Colonic mucosa (tissue), 4 donors: ENCODE measurements around the gene CRKL. TPM values are rescaled to one million over a fixed set of nuclear protein-coding genes. Genes with fewer than 3 reads are reported as not detected.

Source experiments
- DNase-seq: peaks from one replicate; pipeline ENCODE4 v3.0.0-alpha.2; 2020
- H3K27ac ChIP-seq: fragments of 200-600 bp; one replicate; pipeline ENCODE4 v1.8.0; 2021
- H3K27me3 ChIP-seq: fragments of 200-600 bp; one replicate; pipeline ENCODE4 v1.8.0; 2021
- H3K36me3 ChIP-seq: fragments of 200-600 bp; one replicate; pipeline ENCODE4 v1.8.0; 2021
- H3K4me1 ChIP-seq: fragments of 200-600 bp; one replicate; pipeline ENCODE4 v1.8.0; 2021; ENCODE audit warnings: mild to moderate bottlenecking
- H3K4me3 ChIP-seq: fragments of 200-600 bp; one replicate; pipeline ENCODE4 v1.8.0; 2021
- H3K9ac ChIP-seq, 2 donors: one replicate each; pipeline ENCODE4 v1.7.0; 2013; ENCODE audit warnings: control low read depth in 2 of 2, low read depth in 2 of 2, low read length in 2 of 2
- H3K9me3 ChIP-seq: fragments of 200-600 bp; one replicate; pipeline ENCODE4 v1.8.0; 2021
- CTCF ChIP-seq: fragments of 200-600 bp; IDR thresholded peaks from one replicate; pipeline ENCODE4 v1.8.0; 2022; ENCODE audit warnings: antibody characterized with exemption, mild to moderate bottlenecking
- intact Hi-C: fragments of 100-400 bp; cut with DNase I; formaldehyde crosslinking; loops from one replicate; pipeline ENCODE4 v1.14.1; 2022
- total RNA-seq, 2 donors: library from RNA; stranded (reverse); fragmentation: NEBNext Ultra II Directional in 1 of 2; extraction: Animal tissue kit (Norgen Biotek cat#: 25700) in 1 of 2; gene quantifications; one replicate each; pipeline ENCODE4 v1.2.1, GENCODE V29; 2021
- donor health status: healthy.
- donor health status: DM: no; HTN: no; CAD: no.
- donor health status: DM: no; HTN: no; CAD: no.

Gene CRKL
- total RNA-seq, 2 donors from 2014 or later, result 63.6 to 82.5 TPM

GRCh38 chr22:20953668-20954500 lies 36.7 kb downstream of the CRKL start:
- no peaks in the 10 kb centered on the region for H3K36me3 ChIP-seq
- TF ChIP-seq CTCF, result no peak
- intact Hi-C loops, result loop anchor here (5.0 kb wide), 1 partner anchor 37 kb away; the partner anchor contains the start of gene CRKL
- peaks cover 17% of the 10 kb centered on the region for H3K4me1 ChIP-seq
- H3K9me3 ChIP-seq, result no peaks in the 10 kb centered on the region
- DNase-seq, result no peak
- H3K9ac ChIP-seq, result peak overlapping the region in 1 of 2 donors; percentile 73
- no peak overlapping the region for H3K4me3 ChIP-seq
- H3K27me3 ChIP-seq, result no peaks in the 10 kb centered on the region
- H3K27ac ChIP-seq, result peak overlapping the region; percentile 78

- Histone ChIP-seq H3K9me3 (no peaks in the 10 kb centered on the region), H3K27ac (peak overlapping the region; percentile 88), H3K4me1 (peaks cover 18% of the 10 kb centered on the region), H3K9ac (peak overlapping the region in 1 of 2 donors; percentile 89), H3K36me3 (no peaks in the 10 kb centered on the region), H3K27me3 (no peaks in the 10 kb centered on the region), H3K4me3 (no peak overlapping the region)
- intact Hi-C loops, result no loop called here
- no peak for TF ChIP-seq CTCF
- no peak for DNase-seq
Observed at GRCh38 chr22:20955548-20955947, 38.3 kb downstream of the CRKL start.

GRCh38 chr22:20956258-20957101 lies 39.3 kb downstream of the CRKL start:
- Histone ChIP-seq H3K9me3 (no peaks in the 10 kb centered on the region), H3K36me3 (no peaks in the 10 kb centered on the region), H3K4me1 (peaks cover 11% of the 10 kb centered on the region), H3K27ac (peak overlapping the region; percentile 88), H3K27me3 (no peaks in the 10 kb centered on the region), H3K9ac (peak overlapping the region; percentile 88 to 89), H3K4me3 (peak overlapping the region; percentile 73)
- TF ChIP-seq CTCF, result no peak
- intact Hi-C loops, result no loop called here
- peak; percentile 89 for DNase-seq

GRCh38 chr22:20957102-20957682 lies 40.0 kb downstream of the CRKL start:
- intact Hi-C loops, result no loop called here
- peak overlapping the region; percentile 88 to 89 for H3K9ac ChIP-seq

More at GRCh38 chr22:20957102-20957682, 40.0 kb downstream of the CRKL start:
- no peak for DNase-seq
- peaks cover 6% of the 10 kb centered on the region for H3K4me1 ChIP-seq
- no peaks in the 10 kb centered on the region for H3K9me3 ChIP-seq
- no peaks in the 10 kb centered on the region for H3K36me3 ChIP-seq
- peak overlapping the region; percentile 73 for H3K4me3 ChIP-seq
- peak overlapping the region; percentile 88 for H3K27ac ChIP-seq
- H3K27me3 ChIP-seq, result no peaks in the 10 kb centered on the region
- TF ChIP-seq CTCF, result no peak
